HG03066 (cell line): ENCODE measurements around the gene SRPRB.
A peak's percentile ranks its signal among the peaks of the same experiment; 100 is the strongest.

Experiments used
- ATAC-seq: cut with Tn5 transposase; IDR thresholded peaks from one replicate; pipeline ENCODE4 v1.9.1; 2021; ENCODE audit warnings: low read depth; ENCODE audit not compliant: unreplicated experiment

The SRPRB gene

GRCh38 chr3:133805702-133806475 lies at the start of gene SRPRB:
SRPRB (plus strand) TSS chr3:133805815; CDS start chr3:133805849, 34 bp downstream.
- ATAC-seq, result peak; percentile 98

GRCh38 chr3:133756716-133757694 lies 48.6 kb upstream of the SRPRB start:
- no peak for ATAC-seq

GRCh38 chr3:133757701-133758567 lies 47.7 kb upstream of the SRPRB start:
- ATAC-seq, result no peak

GRCh38 chr3:133758568-133758928 lies 47.1 kb upstream of the SRPRB start:
- ATAC-seq, result no peak

GRCh38 chr3:133758964-133759739 lies 46.5 kb upstream of the SRPRB start:
- no peak for ATAC-seq

GRCh38 chr3:133759740-133760305 lies 45.8 kb upstream of the SRPRB start:
- no peak for ATAC-seq

GRCh38 chr3:133760916-133761315 lies 44.7 kb upstream of the SRPRB start:
- ATAC-seq, result no peak

GRCh38 chr3:133761605-133762484 lies 43.8 kb upstream of the SRPRB start:
- ATAC-seq, result no peak

GRCh38 chr3:133762539-133762938 lies 43.1 kb upstream of the SRPRB start:
- no peak for ATAC-seq

GRCh38 chr3:133763797-133764683 lies 41.6 kb upstream of the SRPRB start:
- ATAC-seq, result no peak

- no peak for ATAC-seq
Observed at GRCh38 chr3:133765256-133765655, 40.4 kb upstream of the SRPRB start.

- no peak for ATAC-seq
Observed at GRCh38 chr3:133767607-133768006, 38.0 kb upstream of the SRPRB start.

GRCh38 chr3:133769536-133769935 lies 36.1 kb upstream of the SRPRB start:
- no peak for ATAC-seq

- ATAC-seq, result no peak
Observed at GRCh38 chr3:133773732-133774131, 31.9 kb upstream of the SRPRB start.

GRCh38 chr3:133775309-133775708 lies 30.3 kb upstream of the SRPRB start:
- ATAC-seq, result no peak

- ATAC-seq, result no peak
Observed at GRCh38 chr3:133775835-133776234, 29.8 kb upstream of the SRPRB start.

- no peak for ATAC-seq
Observed at GRCh38 chr3:133776794-133777438, 28.7 kb upstream of the SRPRB start.
